Naive thymus-derived CD4-positive, alpha-beta T cell (primary cell): ENCODE data around the gene TLE7. TPM values are rescaled to one million over a fixed set of nuclear protein-coding genes. Genes with fewer than 3 reads are reported as not detected.
A peak's percentile ranks its signal among the peaks of the same experiment; 100 is the strongest.

ENCODE experiments used
- ATAC-seq: fragments of 150-1000 bp; cut with Tn5 transposase; 2 replicates; pipeline ENCODE4 v1.10.0; 2021; ENCODE audit warnings: mild to moderate bottlenecking, moderate library complexity
- CTCF ChIA-PET: fragments of 350-600 bp; sonication (Branson Sonifier 250); formaldehyde crosslinking; loops from one replicate; lab custom pipeline; 2021; ENCODE audit warnings: antibody characterized with exemption; lab: Charles Lee
- POLR2A ChIA-PET: fragments of 350-600 bp; sonication (Branson Sonifier 250); formaldehyde crosslinking; loops from one replicate; lab custom pipeline; 2021; ENCODE audit warnings: antibody characterized with exemption, inconsistent platforms; lab: Charles Lee
- DNase-seq, 9 donors: peaks; one replicate each; pipeline versions ENCODE4 v3.0.0 to v3.0.0-alpha.2; 2020 to 2022; ENCODE audit warnings: mixed read lengths in 1 of 9
- H3K27ac ChIP-seq: one replicate; pipeline ENCODE4 v1.7.0; 2013; ENCODE audit warnings: mild to moderate bottlenecking, low read depth, low read length, moderate library complexity
- H3K27me3 ChIP-seq, 2 donors: one replicate each; pipeline ENCODE4 v1.7.0; 2013; ENCODE audit warnings: low read length in 2 of 2, mild to moderate bottlenecking in 2 of 2, moderate library complexity in 2 of 2; ENCODE audit not compliant: control insufficient read depth in 2 of 2, insufficient read depth in 2 of 2
- H3K36me3 ChIP-seq, 3 experiments: 1 replicate in 2 of 3; 2 replicates in 1 of 3; pipeline ENCODE4 v1.7.0; 2013; ENCODE audit warnings: low read length in 3 of 3, mild to moderate bottlenecking in 3 of 3, moderate library complexity in 1 of 3; ENCODE audit not compliant: insufficient read depth in 3 of 3, control insufficient read depth in 2 of 3
- H3K4me1 ChIP-seq, 2 donors: one replicate each; pipeline ENCODE4 v1.7.0; 2013; ENCODE audit warnings: low read length in 2 of 2, mild to moderate bottlenecking in 2 of 2, moderate library complexity in 1 of 2; ENCODE audit not compliant: control insufficient read depth in 2 of 2, insufficient read depth in 2 of 2
- H3K4me3 ChIP-seq: 2 replicates; pipeline ENCODE4 v1.7.0; 2013; ENCODE audit warnings: mild to moderate bottlenecking, low read length
- H3K9me3 ChIP-seq, 3 experiments: 1 replicate in 2 of 3; 2 replicates in 1 of 3; pipeline ENCODE4 v1.7.0; 2013; ENCODE audit warnings: low read length in 3 of 3; ENCODE audit not compliant: control insufficient read depth in 2 of 3
- H3K27ac Mint-ChIP-seq, 9 donors: one replicate each; pipeline ENCODE4 v1.8.0; 2020 to 2022; ENCODE audit warnings: mixed read lengths in 9 of 9, mild to moderate bottlenecking in 8 of 9, moderate library complexity in 5 of 9, inconsistent platforms in 2 of 9
- H3K27me3 Mint-ChIP-seq, 5 donors: one replicate each; pipeline ENCODE4 v1.8.0; 2021 to 2022; ENCODE audit warnings: mixed read lengths in 5 of 5, mild to moderate bottlenecking in 1 of 5
- H3K36me3 Mint-ChIP-seq, 5 donors: one replicate each; pipeline ENCODE4 v1.8.0; 2020 to 2022; ENCODE audit warnings: mixed read lengths in 5 of 5, mild to moderate bottlenecking in 3 of 5, inconsistent platforms in 1 of 5
- H3K4me1 Mint-ChIP-seq, 7 donors: one replicate each; pipeline ENCODE4 v1.8.0; 2020 to 2022; ENCODE audit warnings: mixed read lengths in 7 of 7, mild to moderate bottlenecking in 3 of 7, inconsistent platforms in 1 of 7
- H3K4me3 Mint-ChIP-seq, 10 donors: one replicate each; pipeline ENCODE4 v1.8.0; 2020 to 2022; ENCODE audit warnings: mild to moderate bottlenecking in 10 of 10, mixed read lengths in 10 of 10, moderate library complexity in 6 of 10, inconsistent platforms in 2 of 10
- H3K9me3 Mint-ChIP-seq, 11 donors: one replicate each; pipeline ENCODE4 v1.8.0; 2020 to 2022; ENCODE audit warnings: mixed read lengths in 11 of 11, mild to moderate bottlenecking in 4 of 11, inconsistent platforms in 1 of 11, moderate library complexity in 1 of 11
- intact Hi-C, 2 donors: fragments of 100-400 bp; cut with micrococcal nuclease; formaldehyde crosslinking; loops; one replicate each; pipeline ENCODE4 v1.15.1; 2023
- polyA plus RNA-seq, 2 donors: library from polyadenylated mRNA; unstranded; fragments of 300-500 nt; fragmentation: Illumina TruSeq; gene quantifications; one replicate each; pipeline ENCODE4 v1.2.3, GENCODE V29; 2021
- total RNA-seq, 6 experiments: library from RNA in 5 of 6; stranded (reverse) in 5 of 6; gene quantifications; 1 replicate in 5 of 6; 2 replicates in 1 of 6; pipeline ENCODE4 v1.2.3 and lab custom pipeline; 2021 to 2026

Gene TLE7
- total and polyA plus RNA-seq, 7 experiments from 2014 or later: not detected

- intact Hi-C loops: no loop called here
- H3K4me1 Mint-ChIP-seq: peaks cover 0 to 6% (median 5%) of the 10 kb centered on the region in 7 donors
- DNase-seq: no peak
- ATAC-seq: no peak
- no peak overlapping the region for H3K4me3 Mint-ChIP-seq
- no peak overlapping the region for H3K27ac Mint-ChIP-seq
- POLR2A ChIA-PET: no interaction called here
- H3K27ac ChIP-seq: no peak overlapping the region
- no peaks in the 10 kb centered on the region for H3K36me3 Mint-ChIP-seq
- H3K9me3 ChIP-seq: no peaks in the 10 kb centered on the region
- H3K27me3 ChIP-seq: peaks cover 0 to 7% of the 10 kb centered on the region in 2 donors
- CTCF ChIA-PET: interaction anchor here (0.5 to 7.8 kb wide), 3 partner anchors 86 to 226 kb away, joined by 5 to 104 read pairs (median 10); no protein-coding TSS in a partner anchor
- H3K4me3 ChIP-seq: no peak overlapping the region
- no peaks in the 10 kb centered on the region for H3K36me3 ChIP-seq
- no peaks in the 10 kb centered on the region for H3K9me3 Mint-ChIP-seq
- peaks cover 3 to 9% of the 10 kb centered on the region in 2 donors for H3K4me1 ChIP-seq
- H3K27me3 Mint-ChIP-seq: peaks cover 22 to 54% (median 42%) of the 10 kb centered on the region in 5 donors
These were observed 27.8 kb downstream of the TLE7 start for GRCh38 chr16:71414038-71414437.

GRCh38 chr16:71413341-71413740 lies 28.5 kb downstream of the TLE7 start:
- POLR2A ChIA-PET: no interaction called here
- CTCF ChIA-PET: interaction anchor here (0.8 to 7.8 kb wide), 7 partner anchors 9 to 198 kb away, joined by 3 to 104 read pairs (median 5); no protein-coding TSS in a partner anchor
- Histone ChIP-seq H3K9me3 (no peaks in the 10 kb centered on the region), H3K27ac (no peak overlapping the region), H3K36me3 (no peaks in the 10 kb centered on the region), H3K4me1 (peaks cover 3 to 9% of the 10 kb centered on the region in 2 donors), H3K4me3 (no peak overlapping the region), H3K27me3 (peaks cover 0 to 7% of the 10 kb centered on the region in 2 donors)
- no peaks in the 10 kb centered on the region for H3K9me3 Mint-ChIP-seq
- peaks cover 23 to 57% (median 43%) of the 10 kb centered on the region in 5 donors for H3K27me3 Mint-ChIP-seq
- no peak overlapping the region for H3K27ac Mint-ChIP-seq
- H3K4me3 Mint-ChIP-seq: no peak overlapping the region
- intact Hi-C loops: loop anchor here in 1 of 2 donors (1.0 kb wide), 1 partner anchor 124 kb away; no protein-coding TSS in a partner anchor
- H3K36me3 Mint-ChIP-seq: no peaks in the 10 kb centered on the region
- ATAC-seq (no peak), DNase-seq (no peak)
- H3K4me1 Mint-ChIP-seq: peaks cover 0 to 6% (median 5%) of the 10 kb centered on the region in 7 donors

GRCh38 chr16:71412270-71413160 lies 29.3 kb downstream of the TLE7 start:
- ChIA-PET POLR2A (no interaction called here), CTCF (interaction anchor here (0.8 to 7.8 kb wide), 9 partner anchors 10 to 198 kb away, joined by 3 to 104 read pairs (median 5); no protein-coding TSS in a partner anchor)
- no peaks in the 10 kb centered on the region for H3K36me3 Mint-ChIP-seq

GRCh38 chr16:71410146-71410545 lies 31.7 kb downstream of the TLE7 start:
- no peaks in the 10 kb centered on the region for H3K36me3 ChIP-seq
- H3K4me1 ChIP-seq: peaks cover 3 to 9% of the 10 kb centered on the region in 2 donors
- Mint-ChIP-seq H3K4me1 (peaks cover 0 to 26% (median 5%) of the 10 kb centered on the region in 7 donors), H3K27me3 (peaks cover 23 to 51% (median 33%) of the 10 kb centered on the region in 5 donors), H3K36me3 (no peaks in the 10 kb centered on the region), H3K4me3 (no peak overlapping the region), H3K9me3 (peaks cover 0 to 9% (median 0%) of the 10 kb centered on the region in 11 donors), H3K27ac (no peak overlapping the region)
- ATAC-seq (no peak), DNase-seq (no peak)
- no peak overlapping the region for H3K27ac ChIP-seq
- no peak overlapping the region for H3K4me3 ChIP-seq
- H3K27me3 ChIP-seq: peaks cover 0 to 7% of the 10 kb centered on the region in 2 donors
- ChIA-PET POLR2A (no interaction called here), CTCF (interaction anchor here (3.3 to 7.8 kb wide), 2 partner anchors 13 to 90 kb away, joined by 13 to 104 read pairs; no protein-coding TSS in a partner anchor)
- H3K9me3 ChIP-seq: no peaks in the 10 kb centered on the region
- intact Hi-C loops: no loop called here

More at GRCh38 chr16:71412270-71413160, 29.3 kb downstream of the TLE7 start:
- peaks cover 0 to 7% of the 10 kb centered on the region in 2 donors for H3K27me3 ChIP-seq
- Mint-ChIP-seq H3K9me3 (no peaks in the 10 kb centered on the region), H3K4me3 (peak overlapping the region in 1 of 10 donors; percentile 19), H3K27me3 (peaks cover 27 to 59% (median 39%) of the 10 kb centered on the region in 5 donors), H3K27ac (no peak overlapping the region), H3K4me1 (peaks cover 0 to 11% (median 5%) of the 10 kb centered on the region in 7 donors)
- intact Hi-C loops: loop anchor here (1.0 kb wide), 4 partner anchors 87 to 199 kb away; no protein-coding TSS in a partner anchor
- DNase-seq: peak; percentile 32 to 66 (median 55)
- H3K4me3 ChIP-seq: no peak overlapping the region
- no peaks in the 10 kb centered on the region for H3K9me3 ChIP-seq
- peaks cover 3 to 9% of the 10 kb centered on the region in 2 donors for H3K4me1 ChIP-seq
- peak; percentile 80 for ATAC-seq
- H3K36me3 ChIP-seq: no peaks in the 10 kb centered on the region
- no peak overlapping the region for H3K27ac ChIP-seq

- H3K4me1 ChIP-seq: peaks cover 3 to 9% of the 10 kb centered on the region in 2 donors
- DNase-seq (no peak), ATAC-seq (no peak)
- Mint-ChIP-seq H3K9me3 (peaks cover 0 to 17% (median 4%) of the 10 kb centered on the region in 11 donors), H3K4me1 (peaks cover 0 to 26% (median 5%) of the 10 kb centered on the region in 7 donors), H3K36me3 (peaks cover 0 to 2% (median 0%) of the 10 kb centered on the region in 5 donors), H3K27ac (no peak overlapping the region), H3K27me3 (peaks cover 23 to 57% (median 33%) of the 10 kb centered on the region in 5 donors), H3K4me3 (no peak overlapping the region)
- H3K27ac ChIP-seq: no peak overlapping the region
- H3K36me3 ChIP-seq: no peaks in the 10 kb centered on the region
- H3K9me3 ChIP-seq: peaks cover 0 to 5% (median 0%) of the 10 kb centered on the region in 3 experiments
- ChIA-PET CTCF (interaction anchor here (7.8 kb wide), 1 partner anchor 91 kb away, joined by 104 read pairs; no protein-coding TSS in a partner anchor), POLR2A (no interaction called here)
- H3K4me3 ChIP-seq: no peak overlapping the region
- intact Hi-C loops: no loop called here
- peaks cover 0 to 7% of the 10 kb centered on the region in 2 donors for H3K27me3 ChIP-seq
These were observed 32.7 kb downstream of the TLE7 start for GRCh38 chr16:71409011-71409775.

GRCh38 chr16:71408536-71408935 lies 33.3 kb downstream of the TLE7 start:
- CTCF ChIA-PET: interaction anchor here (7.8 kb wide), 1 partner anchor 91 kb away, joined by 104 read pairs; no protein-coding TSS in a partner anchor
- intact Hi-C loops: no loop called here
- H3K27ac Mint-ChIP-seq: no peak overlapping the region

More at GRCh38 chr16:71408536-71408935, 33.3 kb downstream of the TLE7 start:
- Histone ChIP-seq H3K36me3 (no peaks in the 10 kb centered on the region), H3K27me3 (peaks cover 0 to 7% of the 10 kb centered on the region in 2 donors), H3K4me1 (peaks cover 3 to 9% of the 10 kb centered on the region in 2 donors), H3K9me3 (peaks cover 0 to 8% (median 0%) of the 10 kb centered on the region in 3 experiments), H3K4me3 (no peak overlapping the region), H3K27ac (no peak overlapping the region)
- H3K4me3 Mint-ChIP-seq: no peak overlapping the region
- peaks cover 0 to 26% (median 5%) of the 10 kb centered on the region in 7 donors for H3K4me1 Mint-ChIP-seq
- POLR2A ChIA-PET: no interaction called here
- peaks cover 23 to 58% (median 33%) of the 10 kb centered on the region in 5 donors for H3K27me3 Mint-ChIP-seq
- DNase-seq: no peak
- peaks cover 0 to 4% (median 0%) of the 10 kb centered on the region in 5 donors for H3K36me3 Mint-ChIP-seq
- no peak for ATAC-seq
- H3K9me3 Mint-ChIP-seq: peaks cover 0 to 23% (median 6%) of the 10 kb centered on the region in 11 donors
